GM12874 (cell line): Measurements from ENCODE around the gene VPS39.

ENCODE experiments used
- TF ChIP-seq, protein P1 (sequence below): IDR thresholded peaks from 2 replicates; pipeline ENCODE4 v1.5.1; 2011; ENCODE audit warnings: low read depth, mild to moderate bottlenecking, control low read depth, low read length, moderate library complexity; ENCODE audit not compliant: insufficient read depth

Gene VPS39

DNA sequence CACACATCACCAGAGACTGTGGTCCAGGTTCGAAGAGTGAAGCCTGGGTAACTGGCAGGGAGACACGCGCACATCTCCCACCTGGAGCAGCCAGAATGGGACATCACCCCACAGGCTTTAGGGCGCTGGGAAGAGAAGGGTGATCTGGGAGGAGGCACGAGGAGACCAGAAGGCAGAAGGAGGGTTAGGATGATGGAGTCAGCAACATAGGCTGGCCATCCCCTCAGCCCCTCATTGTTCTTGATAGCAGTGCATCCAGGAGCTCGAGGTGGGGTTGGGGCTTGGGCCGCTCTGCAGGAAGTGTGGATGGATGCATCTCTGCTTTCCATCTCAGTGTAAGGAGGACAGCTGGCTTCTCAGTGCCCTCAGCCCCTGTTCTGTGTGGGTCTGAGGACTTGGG, 66.9 kb downstream of the VPS39 start:
- TF ChIP-seq, protein P1, sequence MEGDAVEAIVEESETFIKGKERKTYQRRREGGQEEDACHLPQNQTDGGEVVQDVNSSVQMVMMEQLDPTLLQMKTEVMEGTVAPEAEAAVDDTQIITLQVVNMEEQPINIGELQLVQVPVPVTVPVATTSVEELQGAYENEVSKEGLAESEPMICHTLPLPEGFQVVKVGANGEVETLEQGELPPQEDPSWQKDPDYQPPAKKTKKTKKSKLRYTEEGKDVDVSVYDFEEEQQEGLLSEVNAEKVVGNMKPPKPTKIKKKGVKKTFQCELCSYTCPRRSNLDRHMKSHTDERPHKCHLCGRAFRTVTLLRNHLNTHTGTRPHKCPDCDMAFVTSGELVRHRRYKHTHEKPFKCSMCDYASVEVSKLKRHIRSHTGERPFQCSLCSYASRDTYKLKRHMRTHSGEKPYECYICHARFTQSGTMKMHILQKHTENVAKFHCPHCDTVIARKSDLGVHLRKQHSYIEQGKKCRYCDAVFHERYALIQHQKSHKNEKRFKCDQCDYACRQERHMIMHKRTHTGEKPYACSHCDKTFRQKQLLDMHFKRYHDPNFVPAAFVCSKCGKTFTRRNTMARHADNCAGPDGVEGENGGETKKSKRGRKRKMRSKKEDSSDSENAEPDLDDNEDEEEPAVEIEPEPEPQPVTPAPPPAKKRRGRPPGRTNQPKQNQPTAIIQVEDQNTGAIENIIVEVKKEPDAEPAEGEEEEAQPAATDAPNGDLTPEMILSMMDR: no peak

DNA sequence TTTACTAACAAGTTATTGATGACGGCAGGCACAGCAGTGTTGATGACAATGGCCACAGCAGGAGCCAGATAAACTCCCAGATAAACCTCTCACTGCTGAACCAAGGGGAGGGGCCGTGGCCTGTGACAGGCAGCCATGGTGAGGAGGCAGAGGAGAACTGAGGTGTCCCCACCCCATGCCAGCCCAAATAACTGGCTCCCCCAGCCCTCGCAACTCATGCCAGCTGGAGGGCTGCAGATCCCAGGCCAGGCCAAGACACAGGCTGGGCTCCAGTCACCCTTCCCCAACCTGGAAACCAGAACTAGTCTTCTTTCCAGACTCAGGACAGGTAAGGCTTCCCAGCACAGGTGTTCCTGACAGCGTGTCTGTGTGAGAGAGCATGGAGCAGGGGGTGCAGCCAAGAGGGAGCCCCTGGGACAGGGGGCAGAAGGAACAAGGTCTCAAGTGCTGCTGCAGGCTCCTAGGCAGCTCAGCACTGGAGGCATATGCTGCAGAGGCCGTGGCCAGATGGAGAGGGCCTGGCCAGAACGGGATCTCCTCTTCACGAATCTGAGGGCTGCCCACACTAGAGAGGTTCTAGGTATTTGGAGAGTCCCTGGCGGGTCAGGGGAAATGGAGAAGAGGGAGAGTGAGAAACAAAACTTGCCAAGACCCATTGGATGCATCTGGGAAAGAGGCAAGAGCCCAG, 67.6 kb downstream of the VPS39 start:
- TF ChIP-seq, protein P1: no peak

DNA sequence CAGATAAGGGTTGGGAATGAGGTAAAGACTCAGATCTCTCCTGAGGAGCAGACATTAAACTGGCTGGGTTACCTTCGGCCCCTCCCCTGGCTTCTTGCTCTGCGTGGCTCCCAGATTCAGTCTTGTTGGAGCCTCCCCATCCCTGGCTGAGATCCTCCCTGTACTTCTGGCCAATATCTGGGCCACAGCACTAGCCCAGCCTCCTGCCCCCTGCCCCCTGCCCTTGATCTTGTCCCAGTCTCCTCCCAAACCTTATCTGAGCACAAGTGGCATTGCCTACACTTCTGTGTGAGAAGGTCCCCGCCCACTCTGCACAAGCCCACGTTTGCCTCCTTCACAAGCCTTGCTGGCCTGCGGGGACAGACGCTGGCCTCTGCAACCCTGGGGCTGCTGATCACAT, 68.5 kb downstream of the VPS39 start:
- TF ChIP-seq, protein P1: no peak

DNA sequence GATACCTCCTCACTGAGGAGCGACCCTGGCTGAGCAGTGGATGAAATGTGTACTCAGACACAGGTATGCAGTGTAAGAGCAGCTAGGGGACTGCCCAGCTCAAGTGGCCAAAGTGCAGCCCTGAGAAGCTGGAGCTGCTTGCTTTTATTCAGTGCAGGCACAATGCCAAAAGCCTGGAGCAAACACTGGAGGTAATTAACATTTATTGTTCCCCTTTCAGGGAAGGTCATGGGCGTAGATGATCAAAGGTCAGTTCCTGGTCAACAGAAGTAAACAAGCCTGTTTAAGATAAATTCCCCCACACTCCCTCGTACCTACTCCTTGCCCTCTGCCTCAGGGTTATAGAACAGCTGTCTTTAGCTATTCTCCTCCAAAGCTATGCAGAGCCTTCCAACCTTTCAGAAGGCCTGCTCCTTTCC, 69.1 kb downstream of the VPS39 start:
- TF ChIP-seq, protein P1: no peak

DNA sequence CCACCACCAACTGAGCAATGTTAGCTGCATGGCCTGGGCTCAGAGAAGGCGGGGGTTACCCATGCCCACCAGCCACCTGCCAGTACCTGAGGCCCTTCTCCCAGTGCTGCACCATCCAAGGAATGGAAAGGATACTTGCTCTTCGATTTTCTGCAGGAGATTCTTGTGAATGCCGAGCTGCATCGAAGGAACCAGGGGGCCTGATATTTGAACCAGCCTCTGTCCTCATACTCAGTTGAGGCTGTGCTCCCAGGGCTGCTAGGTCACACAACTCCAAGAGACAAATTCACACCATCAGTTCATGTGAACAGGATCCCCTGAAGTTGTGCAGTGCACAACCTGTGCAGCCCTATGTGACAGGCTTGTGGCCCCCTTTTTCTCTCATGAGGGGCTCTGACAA, 69.7 kb downstream of the VPS39 start:
- TF ChIP-seq, protein P1: no peak

DNA sequence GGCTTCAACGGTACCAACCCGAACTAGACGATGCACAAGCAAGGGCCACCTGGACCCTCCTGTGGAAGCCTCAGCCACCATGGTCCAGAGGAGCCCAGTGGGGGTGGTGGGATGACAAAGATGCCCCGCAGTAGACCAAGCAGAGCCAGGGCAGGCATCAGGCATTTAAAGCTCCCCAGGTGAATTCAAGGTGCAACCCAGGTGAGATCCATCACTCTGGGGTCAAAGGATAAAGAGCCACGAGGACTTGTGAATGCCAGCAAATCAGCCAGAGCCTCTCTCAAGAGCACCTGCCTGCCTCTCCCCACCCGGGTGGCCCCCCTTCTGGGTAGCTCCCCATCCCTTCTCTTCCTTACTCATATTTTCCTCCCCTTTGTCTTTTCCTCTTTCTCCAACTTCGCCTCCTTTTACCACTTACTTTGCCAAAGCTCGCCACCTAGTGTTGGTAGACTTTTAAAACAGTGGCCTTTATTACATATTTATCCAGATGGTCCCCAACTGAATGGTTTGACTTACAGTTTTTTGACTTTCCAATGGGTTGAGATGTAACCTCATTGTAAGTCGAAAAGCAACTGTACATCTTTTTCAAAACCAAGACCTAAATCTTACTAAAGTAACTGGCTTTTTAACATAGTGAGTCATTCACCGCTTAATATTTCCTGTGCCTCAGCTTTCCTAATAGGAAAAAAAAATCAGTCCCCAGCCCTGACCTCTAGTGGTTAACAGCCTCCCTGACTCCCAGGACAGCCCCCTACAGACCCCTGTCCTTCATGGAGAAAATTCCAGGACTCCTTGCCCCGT, 70.4 kb downstream of the VPS39 start:
- TF ChIP-seq, protein P1: peak; percentile 50; the same call in 1 of the 2 replicates

DNA sequence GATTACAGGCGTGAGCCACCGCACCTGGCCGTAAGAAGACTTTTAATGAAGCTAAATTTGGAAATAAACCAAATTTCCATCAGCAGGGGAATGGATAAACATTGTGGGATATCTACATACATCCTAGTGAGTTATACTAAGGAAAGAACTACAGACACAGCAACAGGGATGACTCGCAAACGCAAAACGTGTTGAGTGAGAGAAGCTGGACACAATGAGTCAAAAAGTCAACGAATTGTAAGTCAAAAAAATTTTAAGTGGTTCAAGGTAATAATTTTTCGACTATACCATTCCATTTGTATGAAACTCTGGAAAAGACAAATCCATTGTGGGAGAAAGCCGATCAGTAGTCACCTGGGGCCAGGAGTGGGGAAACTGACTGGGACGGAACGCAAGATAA, 71.6 kb downstream of the VPS39 start:
- TF ChIP-seq, protein P1: no peak
